Kidney (tissue), 14 donors: ENCODE data around the gene ZFP90. TPM values are rescaled to one million over a fixed set of nuclear protein-coding genes. Genes with fewer than 3 reads are reported as not detected.

Source experiments
- DNase-seq, 5 donors: peaks; one replicate each; pipeline ENCODE4 v3.0.0-alpha.2; 2013 to 2020
- FAIRE-seq: peaks from 2 replicates; lab custom pipeline; 2012; peaks lifted over from hg19 to GRCh38; lab: Jason Lieb, UNC
- H3K27ac ChIP-seq, 2 donors: one replicate each; pipeline ENCODE4 v1.7.0; 2013; ENCODE audit warnings: low read depth in 2 of 2, low read length in 2 of 2, inconsistent platforms in 1 of 2
- H3K27me3 ChIP-seq: one replicate; pipeline ENCODE4 v1.7.1; 2013; ENCODE audit warnings: low read length, inconsistent platforms; ENCODE audit not compliant: control insufficient read depth, insufficient read depth
- H3K36me3 ChIP-seq, 3 donors: one replicate each; pipeline versions ENCODE4 v1.7.0 to v1.7.1; 2013; ENCODE audit warnings: low read length in 3 of 3, control low read depth in 1 of 3, inconsistent platforms in 1 of 3; ENCODE audit not compliant: insufficient read depth in 3 of 3, control insufficient read depth in 2 of 3
- H3K4me1 ChIP-seq, 3 donors: one replicate each; pipeline versions ENCODE4 v1.7.0 to v1.7.1; 2013; ENCODE audit warnings: low read length in 3 of 3, inconsistent platforms in 1 of 3, low read depth in 1 of 3; ENCODE audit not compliant: control insufficient read depth in 2 of 3, insufficient read depth in 2 of 3
- H3K4me3 ChIP-seq, 3 donors: one replicate each; pipeline versions ENCODE4 v1.7.0 to v1.8.1; 2013; ENCODE audit warnings: low read length in 3 of 3, control low read depth in 1 of 3, inconsistent platforms in 1 of 3
- H3K9ac ChIP-seq, 3 donors: one replicate each; pipeline versions ENCODE4 v1.7.0 to v1.7.1; 2013; ENCODE audit warnings: low read length in 3 of 3, control low read depth in 1 of 3, inconsistent platforms in 1 of 3
- H3K9me3 ChIP-seq, 3 donors: one replicate each; pipeline versions ENCODE4 v1.7.0 to v1.7.1; 2013; ENCODE audit warnings: low read length in 3 of 3, control low read depth in 1 of 3, inconsistent platforms in 1 of 3; ENCODE audit not compliant: control insufficient read depth in 2 of 3, insufficient read depth in 1 of 3
- CTCF ChIP-seq: IDR thresholded peaks from 3 replicates; pipeline ENCODE4 v1.5.1; 2012; ENCODE audit warnings: mild to moderate bottlenecking, moderate library complexity, borderline replicate concordance; ENCODE audit not compliant: insufficient read depth; ENCODE audit errors: extremely low read depth
- intact Hi-C: fragments of 100-400 bp; cut with DNase I; formaldehyde crosslinking; loops from one replicate; pipeline ENCODE4 v1.11.1; 2022
- polyA plus RNA-seq: library from polyadenylated mRNA; stranded (reverse); fragments of 350-450 nt; fragmentation: Illumina TruSeq; extraction: RNeasy Lipid Tissue Mini Kit (QIAGEN cat#74804); gene quantifications from one replicate; pipeline ENCODE4 v1.2.3, GENCODE V29; 2014; ENCODE audit warnings: low read depth, low replicate concordance; ENCODE audit not compliant: insufficient read depth
- total RNA-seq: library from RNA; stranded (reverse); fragmentation: NEBNext Ultra II Directional; extraction: Animal tissue kit (Norgen Biotek cat#: 25700); gene quantifications from one replicate; pipeline ENCODE4 v1.2.1, GENCODE V29; 2021
- donor health status: control.
- donor health status: control.
- donor health status: control.
- donor health status: control.
- donor health status: control.
- donor health status: DM: yes; HTN: yes; CAD: no.
- donor health status: Normal renal cell carcinoma (clear cell type).

The ZFP90 gene
- total and polyA plus RNA-seq, 2 donors from 2014 or later: 10.9 to 30.3 TPM

GRCh38 chr16:68563631-68564381 lies 24.7 kb downstream of the ZFP90 start:
- Histone ChIP-seq H3K9ac (no peak overlapping the region), H3K4me1 (no peaks in the 10 kb centered on the region), H3K27me3 (no peaks in the 10 kb centered on the region), H3K36me3 (peaks cover 33 to 46% (median 36%) of the 10 kb centered on the region in 3 donors), H3K27ac (no peak overlapping the region), H3K9me3 (peaks cover 27 to 94% (median 74%) of the 10 kb centered on the region in 3 donors), H3K4me3 (peak overlapping the region in 2 of 3 donors; percentile 16 to 42)
- DNase-seq: no peak
- FAIRE-seq: no peak
- TF ChIP-seq CTCF: no peak
- intact Hi-C loops: no loop called here

- H3K36me3 ChIP-seq: peaks cover 28 to 42% (median 32%) of the 10 kb centered on the region in 3 donors
- intact Hi-C loops: no loop called here
- FAIRE-seq: no peak
Observed at GRCh38 chr16:68564382-68564985, 25.4 kb downstream of the ZFP90 start.

GRCh38 chr16:68574479-68574878 lies 35.4 kb downstream of the ZFP90 start:
- H3K27ac ChIP-seq: no peak overlapping the region
- TF ChIP-seq CTCF: no peak
- no peaks in the 10 kb centered on the region for H3K36me3 ChIP-seq
- H3K4me3 ChIP-seq: no peak overlapping the region
- DNase-seq: no peak
- H3K9ac ChIP-seq: no peak overlapping the region
- intact Hi-C loops: no loop called here
- H3K9me3 ChIP-seq: peaks cover 3 to 64% (median 15%) of the 10 kb centered on the region in 3 donors
- FAIRE-seq: no peak
- H3K27me3 ChIP-seq: no peaks in the 10 kb centered on the region
- no peaks in the 10 kb centered on the region for H3K4me1 ChIP-seq

More at GRCh38 chr16:68564382-68564985, 25.4 kb downstream of the ZFP90 start:
- Histone ChIP-seq H3K9ac (no peak overlapping the region), H3K27me3 (no peaks in the 10 kb centered on the region), H3K27ac (no peak overlapping the region), H3K4me3 (peak overlapping the region in 2 of 3 donors; percentile 4 to 16), H3K9me3 (peaks cover 25 to 96% (median 70%) of the 10 kb centered on the region in 3 donors), H3K4me1 (no peaks in the 10 kb centered on the region)
- DNase-seq: no peak
- no peak for TF ChIP-seq CTCF
